GM23338 (cell line): Measurements from ENCODE around the gene SLK.

ENCODE experiments used
- CTCF ChIP-seq, 2 experiments: fragments of 200-600 bp in 1 of 2; sonication (generic) in 1 of 2; conservative IDR thresholded peaks; 2 replicates each; pipeline versions ENCODE4 v1.5.1 to v1.6.1; 2016 to 2017; ENCODE audit warnings: antibody characterized with exemption in 2 of 2, low read depth in 2 of 2, mild to moderate bottlenecking in 2 of 2, moderate library complexity in 1 of 2
- EZH2 ChIP-seq: fragments of 200-600 bp; sonication (generic); IDR thresholded peaks from one replicate; pipeline ENCODE4 v1.8.0; 2017; ENCODE audit warnings: antibody characterized with exemption, mild to moderate bottlenecking, low read depth; ENCODE audit not compliant: unreplicated experiment
- EZH2phosphoT487 ChIP-seq: fragments of 200-600 bp; sonication (generic); IDR thresholded peaks from one replicate; pipeline ENCODE4 v1.8.1; 2018; ENCODE audit warnings: antibody characterized with exemption; ENCODE audit not compliant: unreplicated experiment
- JUNB ChIP-seq: IDR thresholded peaks from one replicate; pipeline ENCODE4 v1.6.1; 2016; ENCODE audit warnings: antibody characterized with exemption; ENCODE audit not compliant: unreplicated experiment
- NANOG ChIP-seq: IDR thresholded peaks from 2 replicates; pipeline ENCODE4 v1.6.1; 2016; ENCODE audit warnings: antibody characterized with exemption, borderline replicate concordance
- POLR2AphosphoS5 ChIP-seq: IDR thresholded peaks from 2 replicates; pipeline ENCODE4 v1.6.1; 2016; ENCODE audit warnings: antibody characterized with exemption, low read depth
- STAT1 ChIP-seq: IDR thresholded peaks from one replicate; pipeline ENCODE4 v1.6.1; 2016; ENCODE audit warnings: antibody characterized with exemption; ENCODE audit not compliant: unreplicated experiment
- TF ChIP-seq, protein P1 (sequence below): IDR thresholded peaks from one replicate; pipeline ENCODE4 v1.6.1; 2018; ENCODE audit warnings: antibody characterized with exemption; ENCODE audit not compliant: unreplicated experiment
- TF ChIP-seq, protein P2 (sequence below): IDR thresholded peaks from 2 replicates; pipeline ENCODE4 v1.6.1; 2016; ENCODE audit warnings: antibody characterized with exemption

- TF ChIP-seq EZH2phosphoT487, result no peak
- TF ChIP-seq CTCF (conservative IDR thresholded peaks at IDR 0.05; ENCODE audit: low read depth in 2 of 2), result no peak
- TF ChIP-seq, protein P1, sequence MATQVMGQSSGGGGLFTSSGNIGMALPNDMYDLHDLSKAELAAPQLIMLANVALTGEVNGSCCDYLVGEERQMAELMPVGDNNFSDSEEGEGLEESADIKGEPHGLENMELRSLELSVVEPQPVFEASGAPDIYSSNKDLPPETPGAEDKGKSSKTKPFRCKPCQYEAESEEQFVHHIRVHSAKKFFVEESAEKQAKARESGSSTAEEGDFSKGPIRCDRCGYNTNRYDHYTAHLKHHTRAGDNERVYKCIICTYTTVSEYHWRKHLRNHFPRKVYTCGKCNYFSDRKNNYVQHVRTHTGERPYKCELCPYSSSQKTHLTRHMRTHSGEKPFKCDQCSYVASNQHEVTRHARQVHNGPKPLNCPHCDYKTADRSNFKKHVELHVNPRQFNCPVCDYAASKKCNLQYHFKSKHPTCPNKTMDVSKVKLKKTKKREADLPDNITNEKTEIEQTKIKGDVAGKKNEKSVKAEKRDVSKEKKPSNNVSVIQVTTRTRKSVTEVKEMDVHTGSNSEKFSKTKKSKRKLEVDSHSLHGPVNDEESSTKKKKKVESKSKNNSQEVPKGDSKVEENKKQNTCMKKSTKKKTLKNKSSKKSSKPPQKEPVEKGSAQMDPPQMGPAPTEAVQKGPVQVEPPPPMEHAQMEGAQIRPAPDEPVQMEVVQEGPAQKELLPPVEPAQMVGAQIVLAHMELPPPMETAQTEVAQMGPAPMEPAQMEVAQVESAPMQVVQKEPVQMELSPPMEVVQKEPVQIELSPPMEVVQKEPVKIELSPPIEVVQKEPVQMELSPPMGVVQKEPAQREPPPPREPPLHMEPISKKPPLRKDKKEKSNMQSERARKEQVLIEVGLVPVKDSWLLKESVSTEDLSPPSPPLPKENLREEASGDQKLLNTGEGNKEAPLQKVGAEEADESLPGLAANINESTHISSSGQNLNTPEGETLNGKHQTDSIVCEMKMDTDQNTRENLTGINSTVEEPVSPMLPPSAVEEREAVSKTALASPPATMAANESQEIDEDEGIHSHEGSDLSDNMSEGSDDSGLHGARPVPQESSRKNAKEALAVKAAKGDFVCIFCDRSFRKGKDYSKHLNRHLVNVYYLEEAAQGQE, result no peak
- TF ChIP-seq EZH2, result no peak
- no peak for TF ChIP-seq NANOG
- TF ChIP-seq STAT1, result no peak
- no peak for TF ChIP-seq JUNB
- no peak for TF ChIP-seq POLR2AphosphoS5
- TF ChIP-seq, protein P2, sequence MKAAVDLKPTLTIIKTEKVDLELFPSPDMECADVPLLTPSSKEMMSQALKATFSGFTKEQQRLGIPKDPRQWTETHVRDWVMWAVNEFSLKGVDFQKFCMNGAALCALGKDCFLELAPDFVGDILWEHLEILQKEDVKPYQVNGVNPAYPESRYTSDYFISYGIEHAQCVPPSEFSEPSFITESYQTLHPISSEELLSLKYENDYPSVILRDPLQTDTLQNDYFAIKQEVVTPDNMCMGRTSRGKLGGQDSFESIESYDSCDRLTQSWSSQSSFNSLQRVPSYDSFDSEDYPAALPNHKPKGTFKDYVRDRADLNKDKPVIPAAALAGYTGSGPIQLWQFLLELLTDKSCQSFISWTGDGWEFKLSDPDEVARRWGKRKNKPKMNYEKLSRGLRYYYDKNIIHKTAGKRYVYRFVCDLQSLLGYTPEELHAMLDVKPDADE, result no peak
Measured at GRCh38 chr10:104072786-104073185, 105.8 kb downstream of the SLK start.
